ENCODE results near the gene NXNL1.

Gene NXNL1

GRCh38 chr19:17455308-17456123 lies 5.2 kb downstream of the NXNL1 start:
- DNase-seq (ENCODE audit: low read depth) = no peak

GRCh38 chr19:17454576-17455071 lies 6.1 kb downstream of the NXNL1 start:
- no peak for DNase-seq (ENCODE audit: low read depth)

- DNase-seq (ENCODE audit: low read depth) = no peak
Observed at GRCh38 chr19:17451820-17452219, 8.9 kb downstream of the NXNL1 start.

GRCh38 chr19:17450264-17451075 lies 10.3 kb downstream of the NXNL1 start:
- no peak for DNase-seq (ENCODE audit: low read depth)

- DNase-seq (ENCODE audit: low read depth) = no peak
Observed at GRCh38 chr19:17448131-17448967, 12.4 kb downstream of the NXNL1 start, which contains the start of gene TMEM221. Gene TMEM221, minus strand, starts transcription at chr19:17448668. Its CDS starts 206 bp downstream, at chr19:17448462.

GRCh38 chr19:17447704-17448130 lies 13.0 kb downstream of the NXNL1 start:
- no peak for DNase-seq (ENCODE audit: low read depth)

- no peak for DNase-seq (ENCODE audit: low read depth)
Observed at GRCh38 chr19:17445526-17446165, 15.1 kb downstream of the NXNL1 start.

GRCh38 chr19:17441241-17442021 lies 19.3 kb downstream of the NXNL1 start:
- no peak for DNase-seq (ENCODE audit: low read depth)

- DNase-seq (ENCODE audit: low read depth) = no peak
Observed at GRCh38 chr19:17436874-17437267, 23.9 kb downstream of the NXNL1 start.

- no peak for DNase-seq (ENCODE audit: low read depth)
Observed at GRCh38 chr19:17436094-17436873, 24.4 kb downstream of the NXNL1 start.

GRCh38 chr19:17435218-17435617 lies 25.5 kb downstream of the NXNL1 start:
- DNase-seq (ENCODE audit: low read depth) = no peak

- no peak for DNase-seq (ENCODE audit: low read depth)
Observed at GRCh38 chr19:17431417-17431816, 29.3 kb downstream of the NXNL1 start.

- no peak for DNase-seq (ENCODE audit: low read depth)
Observed at GRCh38 chr19:17429641-17430113, 31.0 kb downstream of the NXNL1 start.

GRCh38 chr19:17424743-17425365 lies 35.9 kb downstream of the NXNL1 start:
- DNase-seq (ENCODE audit: low read depth) = no peak

GRCh38 chr19:17423429-17424208 lies 37.1 kb downstream of the NXNL1 start:
- DNase-seq (ENCODE audit: low read depth) = no peak

- DNase-seq (ENCODE audit: low read depth) = no peak
Observed at GRCh38 chr19:17421942-17422341, 38.8 kb downstream of the NXNL1 start.

GRCh38 chr19:17420475-17420924 lies 40.2 kb downstream of the NXNL1 start:
- DNase-seq (ENCODE audit: low read depth) = no peak

Data from stimulated activated CD8-positive, alpha-beta memory T cell treated with anti-CD3 and anti-CD28 coated beads, Interleukin-12 subunit alpha, Interleukin-12 subunit beta, amount 100 ng/mL, for 1 hour (primary cell).